ENCODE measurements around the gene C14orf180. TPM values are rescaled to one million over a fixed set of nuclear protein-coding genes. Genes with fewer than 3 reads are reported as not detected.

The C14orf180 gene
- total RNA-seq, 1 donor from 2014 or later = 0.14 TPM

DNA sequence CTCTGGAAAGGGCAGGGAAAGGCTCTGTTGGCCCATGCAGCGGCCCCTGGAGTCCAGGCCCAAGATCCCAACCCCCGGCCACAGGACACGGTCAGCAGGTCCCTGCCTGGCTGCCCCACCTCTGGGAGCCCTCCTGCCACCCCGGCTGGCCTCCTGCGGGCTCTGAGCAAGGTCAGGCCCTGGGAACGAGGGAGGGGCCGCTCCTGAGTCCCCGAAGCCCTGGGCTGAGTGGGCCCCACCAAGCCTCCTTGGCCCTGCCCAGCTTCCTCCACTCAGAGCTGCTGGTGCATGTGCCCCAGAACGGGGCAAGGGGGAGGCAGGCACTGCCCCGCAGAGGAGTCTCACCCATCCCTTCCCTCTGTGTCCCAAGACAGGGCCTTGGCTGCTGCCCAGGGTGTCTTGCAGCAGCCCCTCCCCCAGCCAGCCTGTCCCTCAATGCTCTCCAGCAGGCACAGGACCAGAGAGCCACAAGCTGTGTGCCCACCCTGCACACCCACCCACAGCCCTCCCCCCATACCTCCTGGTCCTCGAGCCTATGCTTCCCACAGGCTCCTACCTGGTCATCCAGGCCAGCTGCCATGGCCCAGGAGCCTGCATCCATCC is 7.4 kb upstream of the C14orf180 start:
- ATAC-seq = no peak
- no peaks in the 10 kb centered on the region for H3K36me3 ChIP-seq
- H3K4me1 ChIP-seq = no peaks in the 10 kb centered on the region
- TF ChIP-seq, protein P1, sequence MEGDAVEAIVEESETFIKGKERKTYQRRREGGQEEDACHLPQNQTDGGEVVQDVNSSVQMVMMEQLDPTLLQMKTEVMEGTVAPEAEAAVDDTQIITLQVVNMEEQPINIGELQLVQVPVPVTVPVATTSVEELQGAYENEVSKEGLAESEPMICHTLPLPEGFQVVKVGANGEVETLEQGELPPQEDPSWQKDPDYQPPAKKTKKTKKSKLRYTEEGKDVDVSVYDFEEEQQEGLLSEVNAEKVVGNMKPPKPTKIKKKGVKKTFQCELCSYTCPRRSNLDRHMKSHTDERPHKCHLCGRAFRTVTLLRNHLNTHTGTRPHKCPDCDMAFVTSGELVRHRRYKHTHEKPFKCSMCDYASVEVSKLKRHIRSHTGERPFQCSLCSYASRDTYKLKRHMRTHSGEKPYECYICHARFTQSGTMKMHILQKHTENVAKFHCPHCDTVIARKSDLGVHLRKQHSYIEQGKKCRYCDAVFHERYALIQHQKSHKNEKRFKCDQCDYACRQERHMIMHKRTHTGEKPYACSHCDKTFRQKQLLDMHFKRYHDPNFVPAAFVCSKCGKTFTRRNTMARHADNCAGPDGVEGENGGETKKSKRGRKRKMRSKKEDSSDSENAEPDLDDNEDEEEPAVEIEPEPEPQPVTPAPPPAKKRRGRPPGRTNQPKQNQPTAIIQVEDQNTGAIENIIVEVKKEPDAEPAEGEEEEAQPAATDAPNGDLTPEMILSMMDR (IDR thresholded peaks at IDR 0.05) = no peak
- peaks cover 16% of the 10 kb centered on the region for H3K27me3 ChIP-seq
- intact Hi-C loops (cut with DNase I) = no loop called here
- no peak for DNase-seq
- H3K27ac ChIP-seq = no peak overlapping the region
- H3K4me3 ChIP-seq = no peak overlapping the region
- H3K9me3 ChIP-seq = no peaks in the 10 kb centered on the region

DNA sequence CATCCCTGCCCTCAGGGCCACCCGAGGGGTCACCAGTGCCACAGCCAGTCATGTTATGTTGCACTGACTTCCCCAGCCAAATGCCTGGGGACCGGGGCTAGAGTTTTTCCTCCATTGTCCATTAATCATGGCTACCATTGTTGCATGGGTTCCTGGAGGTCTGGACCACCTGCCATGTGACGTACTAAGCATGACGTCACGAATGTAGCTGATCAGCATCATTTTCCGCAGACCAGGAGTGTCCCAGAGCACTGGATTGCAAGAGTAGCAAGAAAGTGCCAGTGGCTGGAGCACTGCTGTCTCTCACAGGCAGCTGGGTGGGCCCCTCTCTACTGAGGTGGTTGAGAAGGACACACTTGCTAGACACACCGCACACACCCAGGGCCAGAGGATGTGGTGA is 6.9 kb upstream of the C14orf180 start:
- no peaks in the 10 kb centered on the region for H3K36me3 ChIP-seq
- H3K4me1 ChIP-seq = no peaks in the 10 kb centered on the region
- TF ChIP-seq, protein P1 (IDR thresholded peaks at IDR 0.05) = no peak
- H3K9me3 ChIP-seq = no peaks in the 10 kb centered on the region
- ATAC-seq = no peak
- no peak for DNase-seq
- H3K27me3 ChIP-seq = peaks cover 11% of the 10 kb centered on the region
- no peak overlapping the region for H3K4me3 ChIP-seq
- H3K27ac ChIP-seq = no peak overlapping the region
- intact Hi-C loops (cut with DNase I) = no loop called here

DNA sequence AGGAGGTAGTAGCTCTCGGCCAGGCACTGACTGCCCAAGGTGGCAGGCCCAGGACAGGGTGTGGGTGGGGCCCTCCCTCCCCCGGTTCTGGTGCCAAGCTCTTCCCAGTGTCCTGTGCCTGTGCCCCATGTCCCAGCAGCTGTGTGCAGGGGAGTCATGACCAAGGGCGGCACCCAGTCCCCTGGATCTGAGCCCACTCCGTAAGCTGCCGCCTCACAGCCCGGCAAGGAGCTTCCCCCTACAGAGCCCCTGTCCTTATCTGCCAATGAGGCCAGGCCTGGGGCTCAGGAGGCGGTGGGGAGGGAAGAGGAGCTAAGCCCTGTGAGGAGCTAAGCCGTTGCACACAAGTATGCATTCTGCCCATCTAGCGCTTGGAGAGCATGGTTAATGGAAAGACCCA is 5.6 kb upstream of the C14orf180 start:
- no peak for ATAC-seq
- Histone ChIP-seq H3K4me1 (no peaks in the 10 kb centered on the region), H3K27ac (no peak overlapping the region), H3K36me3 (no peaks in the 10 kb centered on the region), H3K9me3 (no peaks in the 10 kb centered on the region), H3K4me3 (no peak overlapping the region), H3K27me3 (peaks cover 11% of the 10 kb centered on the region)
- no peak for DNase-seq
- TF ChIP-seq, protein P1 (IDR thresholded peaks at IDR 0.05) = no peak
- intact Hi-C loops (cut with DNase I) = no loop called here

DNA sequence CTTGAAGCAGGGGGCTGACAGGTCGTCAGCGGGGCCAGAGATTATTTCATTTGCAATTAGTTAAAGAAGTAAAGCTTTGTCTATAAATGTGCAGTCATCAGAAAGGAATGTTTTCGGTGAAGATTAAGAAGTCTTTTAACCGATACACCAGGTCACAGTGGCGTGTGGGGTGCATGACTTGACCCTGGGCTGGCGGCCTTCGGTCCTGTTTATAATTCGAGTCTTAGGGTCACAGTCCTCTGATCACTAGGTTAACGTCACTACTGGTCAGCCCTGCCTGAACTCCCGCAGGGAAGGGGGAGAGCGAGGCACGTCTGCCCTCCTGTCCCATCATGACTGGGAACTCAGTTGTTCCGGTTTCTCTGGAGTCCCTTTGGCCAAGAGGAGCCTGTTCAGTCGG is 5.0 kb upstream of the C14orf180 start:
- intact Hi-C loops (cut with DNase I) = no loop called here
- Histone ChIP-seq H3K27ac (no peak overlapping the region), H3K4me3 (no peak overlapping the region), H3K27me3 (peaks cover 11% of the 10 kb centered on the region), H3K9me3 (no peaks in the 10 kb centered on the region), H3K36me3 (no peaks in the 10 kb centered on the region), H3K4me1 (no peaks in the 10 kb centered on the region)
- DNase-seq (no peak), ATAC-seq (no peak)
- TF ChIP-seq, protein P1 (IDR thresholded peaks at IDR 0.05) = no peak

DNA sequence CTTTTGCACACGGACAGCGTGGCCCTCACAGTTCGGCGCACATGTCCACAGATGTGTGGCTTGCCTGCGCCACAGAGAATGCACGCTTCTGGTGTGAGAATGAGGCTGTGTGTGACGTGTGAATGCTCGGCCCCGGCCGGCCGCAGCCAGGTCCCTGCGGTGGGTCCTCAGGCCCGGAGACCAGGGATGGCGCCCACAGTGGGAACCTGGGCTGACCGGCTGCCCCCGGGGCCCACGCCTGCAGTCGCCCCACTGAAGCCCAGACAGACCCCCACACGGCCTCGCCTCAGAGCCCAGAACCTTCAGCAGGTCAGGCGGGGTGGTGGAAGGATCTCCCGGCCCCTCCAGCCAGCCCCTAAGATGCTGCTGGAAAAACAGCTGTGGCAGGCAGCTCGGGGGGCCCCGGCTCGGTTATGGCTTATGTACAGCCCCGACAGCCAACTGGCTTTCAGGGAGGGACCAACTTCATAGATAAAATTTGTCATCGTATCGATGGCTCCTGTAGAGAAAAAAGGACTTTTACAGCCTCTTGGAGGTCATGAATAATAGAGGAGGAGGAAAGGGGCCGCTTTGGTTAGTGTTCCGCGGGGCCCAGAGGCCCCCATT is 4.5 kb upstream of the C14orf180 start:
- intact Hi-C loops (cut with DNase I) = no loop called here
- DNase-seq = no peak
- Histone ChIP-seq H3K9me3 (no peaks in the 10 kb centered on the region), H3K36me3 (no peaks in the 10 kb centered on the region), H3K27ac (no peak overlapping the region), H3K4me1 (no peaks in the 10 kb centered on the region), H3K4me3 (no peak overlapping the region), H3K27me3 (peaks cover 11% of the 10 kb centered on the region)
- TF ChIP-seq, protein P1 (IDR thresholded peaks at IDR 0.05) = no peak
- ATAC-seq = no peak
